ENCODE data around the gene RABGEF1.

GRCh38 chr7:66757939-66758338 lies 17.4 kb downstream of the RABGEF1 start:
- TF ChIP-seq POLR2A (IDR thresholded peaks at IDR 0.05) (no peak), CTCF (IDR thresholded peaks at IDR 0.05) (no peak)

Measured in lower leg skin (tissue), 3 donors.